ENCODE measurements around the gene OPTN.
A peak's percentile ranks its signal among the peaks of the same experiment; 100 is the strongest.
"Not testable (repeated sequence)": the region's sequence is repeated elsewhere in the genome, so short reads cannot be mapped to it uniquely, and the experiment has no call there.

OPTN gene

DNA sequence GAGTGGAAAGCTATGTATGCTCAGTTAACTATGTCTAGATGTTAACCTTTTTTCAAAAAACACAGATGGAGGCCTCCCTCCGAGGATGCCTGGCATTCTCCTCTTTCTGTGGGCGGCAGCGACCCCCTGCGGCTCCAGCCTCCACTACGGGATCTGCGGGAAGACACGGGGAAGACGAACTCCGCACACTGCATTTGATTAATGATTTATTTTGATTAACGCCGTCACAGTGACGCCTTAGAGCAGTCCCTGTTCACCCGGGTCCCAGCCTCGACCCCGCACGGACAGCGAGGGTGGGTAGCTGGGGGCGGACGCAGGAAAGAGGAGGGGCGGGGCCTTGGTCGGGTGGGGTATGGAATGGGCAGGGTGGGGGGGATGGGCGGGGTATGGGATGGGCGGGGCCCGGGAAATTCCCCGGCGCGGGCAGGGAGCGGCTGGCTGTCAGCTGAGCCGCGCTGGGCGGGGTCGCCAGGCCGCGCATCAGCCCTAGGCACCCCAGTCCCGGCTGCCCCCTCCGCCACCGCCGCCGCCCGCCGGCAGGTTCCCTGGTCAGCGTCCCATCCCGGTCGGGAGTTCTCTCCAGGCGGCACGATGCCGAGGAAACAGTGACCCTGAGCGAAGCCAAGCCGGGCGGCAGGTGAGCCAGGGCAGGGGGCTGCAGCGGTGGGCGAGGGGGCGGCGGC is at the start of gene OPTN:
Gene OPTN (plus strand): TSS at position 498 of the 683 bp plus-strand sequence. CDS start 8,960 bp downstream, outside the sequence.
- DNase-seq (ENCODE audit: low read depth): peak; percentile 48

DNA sequence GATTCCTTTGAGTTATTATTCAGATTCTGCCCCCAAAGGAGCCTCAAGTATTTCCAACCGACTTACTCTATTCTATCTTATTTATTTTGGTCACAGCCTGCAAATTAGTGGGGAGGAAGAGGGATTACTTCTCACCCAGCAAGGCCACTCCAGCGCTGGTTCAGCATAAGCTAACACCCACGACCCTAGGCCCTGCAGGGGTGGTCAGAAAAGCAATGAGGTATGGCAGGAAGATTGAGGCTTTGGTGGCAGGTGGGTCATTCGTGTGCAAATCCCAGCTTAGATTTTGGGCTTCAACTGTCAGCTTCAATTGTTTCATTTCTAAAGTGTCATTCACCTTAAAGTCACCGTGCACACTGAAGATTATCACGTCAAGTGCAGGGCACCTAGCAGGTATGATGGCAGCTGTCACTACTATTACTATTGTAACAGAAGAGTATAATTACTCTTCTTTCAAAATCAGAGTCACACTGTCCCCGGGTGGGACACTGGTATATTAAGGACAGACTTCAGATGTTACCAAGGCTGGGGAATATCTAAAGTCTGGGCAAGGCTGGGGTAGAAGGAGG is 48.8 kb upstream of the OPTN start:
- DNase-seq (ENCODE audit: low read depth): no peak

DNA sequence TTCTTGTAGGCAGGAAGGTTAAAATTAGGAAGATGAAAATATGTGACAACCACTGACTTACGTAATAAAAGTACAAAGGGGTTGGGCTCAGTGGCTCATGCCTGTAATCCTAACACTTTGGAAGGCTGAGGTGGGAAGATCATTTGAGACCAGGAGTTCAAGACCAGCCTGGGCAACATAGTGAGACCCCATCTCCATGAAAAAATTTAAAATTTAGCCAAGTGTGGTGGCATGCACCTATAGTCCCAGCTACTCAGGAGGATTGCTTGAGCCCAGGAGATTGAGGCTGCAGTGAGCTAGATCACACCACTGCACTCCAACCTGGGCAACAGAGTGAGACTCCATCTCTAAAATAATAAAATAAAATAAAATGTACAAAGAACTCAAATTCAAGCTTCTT is 46.8 kb upstream of the OPTN start:
- DNase-seq (ENCODE audit: low read depth): not testable (repeated sequence)

DNA sequence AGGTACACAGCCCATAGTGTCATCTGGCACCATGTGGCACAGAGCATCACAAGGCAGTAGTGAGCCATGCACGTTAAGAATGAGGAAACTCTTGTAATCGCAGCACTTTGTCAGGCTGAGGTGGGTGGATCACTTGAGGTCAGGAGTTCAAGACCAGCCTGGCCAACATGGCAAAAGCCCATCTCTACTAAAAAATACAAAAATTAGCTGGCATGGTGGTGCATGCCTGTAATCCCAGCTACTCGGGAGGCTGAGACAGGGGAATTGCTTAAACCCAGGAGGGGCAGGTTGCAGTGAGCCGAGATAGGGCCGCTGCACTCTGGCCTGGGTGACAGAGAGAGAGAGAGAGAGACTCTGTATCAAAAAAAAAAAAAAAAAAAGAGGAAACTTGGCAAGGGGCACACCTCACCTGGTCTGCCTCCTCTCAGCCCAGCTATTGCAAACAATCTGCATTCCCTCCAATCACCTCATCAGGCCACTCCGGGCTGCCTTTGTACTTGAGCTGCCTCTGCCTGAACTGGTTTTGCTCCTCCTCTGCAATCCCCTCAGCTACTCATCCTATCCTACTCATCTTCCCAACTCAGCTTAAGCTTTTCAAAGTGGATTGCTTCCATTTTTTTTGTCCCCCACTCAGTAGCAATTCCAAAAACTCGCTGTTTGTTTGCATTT is 46.0 kb upstream of the OPTN start:
- DNase-seq (ENCODE audit: low read depth): no peak

DNA sequence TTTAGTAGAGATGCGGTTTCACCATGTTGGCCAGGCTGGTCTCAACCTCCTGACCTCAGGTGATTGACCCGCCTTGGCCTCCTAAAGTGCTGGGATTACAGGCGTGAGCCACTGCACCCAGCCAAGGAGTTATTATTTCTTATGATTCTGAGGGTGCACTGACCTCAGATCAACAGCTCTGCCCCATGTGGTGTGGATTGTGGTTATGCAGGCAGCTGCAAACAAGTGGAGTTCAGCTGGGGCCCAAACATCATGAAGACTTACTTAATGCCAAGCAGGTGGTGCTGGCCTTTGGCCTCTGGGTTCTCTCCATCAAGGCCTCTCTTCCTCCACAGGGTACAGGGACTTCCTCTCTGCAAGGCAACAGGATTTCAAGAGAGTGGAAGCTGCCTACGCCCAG is 45.1 kb upstream of the OPTN start:
- DNase-seq (ENCODE audit: low read depth): no peak

DNA sequence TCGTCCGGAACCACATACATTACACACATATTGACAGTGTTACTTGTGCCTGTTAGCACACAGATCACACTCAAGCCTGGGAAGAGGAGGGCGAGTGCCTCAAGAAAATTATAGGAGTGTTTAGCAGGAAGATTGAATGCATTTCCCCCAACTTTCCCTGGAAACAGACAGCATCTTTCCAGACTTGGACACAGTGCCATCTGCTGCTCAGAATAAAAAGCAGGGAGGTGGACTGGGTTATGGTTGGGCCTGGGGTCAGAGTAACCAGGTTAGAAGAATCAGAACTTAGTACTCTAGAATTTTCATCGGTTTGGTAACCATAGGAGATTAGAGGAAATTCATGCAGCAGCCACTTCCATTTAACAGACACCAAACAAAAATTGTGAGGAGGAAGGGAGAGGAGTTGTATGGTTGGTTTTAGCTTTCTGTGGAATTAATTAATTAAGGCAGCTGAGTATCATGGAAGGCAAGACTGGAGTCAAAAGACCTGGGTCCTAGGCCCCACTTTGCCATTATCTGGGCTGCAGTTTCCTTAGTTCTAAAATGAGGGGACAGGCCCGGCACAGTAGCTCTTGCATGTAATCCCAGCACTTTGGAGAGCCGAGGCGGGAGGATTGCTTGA is 43.4 kb upstream of the OPTN start:
- no peak for DNase-seq (ENCODE audit: low read depth)

DNA sequence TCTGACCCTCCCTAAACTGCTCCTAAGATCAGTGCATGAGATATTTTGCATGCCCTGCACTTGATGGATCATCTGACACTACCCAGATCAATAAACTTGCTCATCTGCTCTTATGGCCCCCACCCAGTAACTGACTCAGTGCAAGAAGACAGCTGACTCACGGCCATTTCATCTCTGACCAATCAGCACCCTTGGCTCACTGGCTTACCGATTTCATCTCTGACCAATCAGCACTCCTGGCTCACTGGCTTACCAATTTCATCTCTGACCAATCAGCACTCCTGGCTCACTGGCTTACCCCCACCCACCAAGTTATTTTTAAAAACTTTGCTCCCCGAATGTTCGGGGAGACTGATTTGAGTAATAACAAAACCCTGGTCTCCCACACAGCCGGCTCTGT is 37.2 kb upstream of the OPTN start:
- no peak for DNase-seq (ENCODE audit: low read depth)

DNA sequence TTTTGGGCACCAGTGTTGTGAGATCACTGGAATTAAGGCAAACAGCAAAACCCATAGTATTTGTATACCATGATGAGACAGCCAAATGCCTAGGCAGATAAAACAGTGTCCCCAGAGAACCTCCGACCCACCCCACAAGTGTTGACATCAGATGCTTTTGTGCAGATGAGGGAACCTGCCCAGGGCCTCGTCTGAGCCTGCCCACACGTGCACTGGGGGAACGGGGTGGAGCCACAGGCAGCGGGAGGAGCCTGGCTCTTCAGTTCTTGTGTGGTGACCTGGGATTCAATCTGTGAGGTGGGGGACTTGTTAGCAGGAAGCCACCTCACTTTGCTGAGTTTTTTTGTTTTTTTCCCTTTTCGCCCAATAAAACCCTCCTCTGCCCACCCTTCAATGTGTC is 33.4 kb upstream of the OPTN start:
- DNase-seq (ENCODE audit: low read depth): no peak

DNA sequence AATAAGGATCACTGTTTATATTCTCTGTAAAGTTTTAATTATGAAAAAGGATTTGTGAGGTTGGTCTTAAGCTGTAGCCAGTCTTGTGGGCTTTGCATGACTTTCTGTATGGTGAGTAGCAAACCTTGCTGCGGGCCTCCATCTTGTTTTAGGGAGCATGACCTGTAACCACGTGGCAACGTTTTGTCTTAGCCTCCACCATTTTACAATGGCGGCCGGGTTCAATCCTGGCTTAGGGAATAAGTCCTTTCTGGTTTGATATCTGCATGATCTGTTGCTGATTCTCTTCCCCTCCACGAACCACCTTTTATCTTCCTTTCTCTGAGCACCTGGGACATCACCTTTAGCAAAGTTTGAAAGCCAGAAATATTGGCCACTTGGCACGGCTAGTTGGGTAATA is 32.5 kb upstream of the OPTN start:
- no peak for DNase-seq (ENCODE audit: low read depth)

DNA sequence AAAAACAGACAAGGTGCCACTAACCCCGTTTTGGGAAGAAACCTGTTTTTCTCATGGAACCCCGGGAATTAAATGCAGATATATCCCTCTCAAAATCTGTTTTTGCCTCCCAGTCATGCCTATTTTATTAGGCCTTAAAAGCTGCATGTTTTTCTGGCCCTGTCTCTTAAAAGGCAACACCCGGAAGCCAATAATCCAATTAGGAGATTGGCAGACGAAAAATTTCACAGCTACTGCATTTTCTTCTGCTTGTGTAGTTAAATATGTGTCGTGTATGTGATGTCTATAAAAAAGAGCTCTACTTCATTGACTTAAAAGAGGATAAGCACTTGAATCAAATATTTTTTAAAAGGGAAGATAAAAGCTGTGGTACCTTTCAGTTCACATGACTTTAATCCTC is 31.9 kb upstream of the OPTN start:
- no peak for DNase-seq (ENCODE audit: low read depth)

DNA sequence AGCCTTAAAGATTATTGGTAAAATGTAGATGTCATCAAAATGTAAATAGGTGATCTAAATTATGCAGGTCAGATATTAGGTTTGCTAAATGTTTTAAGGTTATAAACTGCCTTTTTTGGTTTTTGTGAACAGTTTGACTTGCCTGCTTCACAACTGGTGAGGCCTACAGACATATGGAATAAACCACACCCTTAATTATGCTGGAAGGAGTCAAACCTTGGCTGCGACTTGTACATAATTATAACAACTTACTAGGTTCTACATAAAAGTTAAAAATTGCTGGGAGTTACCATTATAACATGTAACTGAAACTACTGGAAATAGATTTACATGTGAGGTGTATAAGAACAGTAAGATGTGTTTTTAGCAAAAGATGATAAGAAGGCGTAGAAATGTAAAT is 31.5 kb upstream of the OPTN start:
- DNase-seq (ENCODE audit: low read depth): no peak

DNA sequence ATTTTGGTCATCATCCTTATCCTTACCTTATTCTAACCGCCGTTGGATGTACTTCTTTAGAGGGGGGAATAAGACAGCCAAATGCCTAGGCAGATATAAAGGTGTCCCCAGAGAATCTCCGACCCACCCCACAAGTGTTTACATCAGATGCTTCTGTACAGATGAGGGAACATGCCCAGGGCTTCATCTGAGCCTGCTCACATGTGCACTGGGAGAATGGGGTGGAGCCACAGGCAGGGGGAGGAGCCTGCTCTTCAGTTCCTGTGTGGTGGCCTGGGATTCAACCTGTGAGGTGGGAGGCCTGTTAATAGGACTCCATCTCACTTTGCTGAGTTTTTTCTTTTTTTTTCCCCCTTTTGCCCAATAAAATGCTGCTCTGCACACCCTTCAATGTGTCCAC is 27.6 kb upstream of the OPTN start:
- no peak for DNase-seq (ENCODE audit: low read depth)

DNA sequence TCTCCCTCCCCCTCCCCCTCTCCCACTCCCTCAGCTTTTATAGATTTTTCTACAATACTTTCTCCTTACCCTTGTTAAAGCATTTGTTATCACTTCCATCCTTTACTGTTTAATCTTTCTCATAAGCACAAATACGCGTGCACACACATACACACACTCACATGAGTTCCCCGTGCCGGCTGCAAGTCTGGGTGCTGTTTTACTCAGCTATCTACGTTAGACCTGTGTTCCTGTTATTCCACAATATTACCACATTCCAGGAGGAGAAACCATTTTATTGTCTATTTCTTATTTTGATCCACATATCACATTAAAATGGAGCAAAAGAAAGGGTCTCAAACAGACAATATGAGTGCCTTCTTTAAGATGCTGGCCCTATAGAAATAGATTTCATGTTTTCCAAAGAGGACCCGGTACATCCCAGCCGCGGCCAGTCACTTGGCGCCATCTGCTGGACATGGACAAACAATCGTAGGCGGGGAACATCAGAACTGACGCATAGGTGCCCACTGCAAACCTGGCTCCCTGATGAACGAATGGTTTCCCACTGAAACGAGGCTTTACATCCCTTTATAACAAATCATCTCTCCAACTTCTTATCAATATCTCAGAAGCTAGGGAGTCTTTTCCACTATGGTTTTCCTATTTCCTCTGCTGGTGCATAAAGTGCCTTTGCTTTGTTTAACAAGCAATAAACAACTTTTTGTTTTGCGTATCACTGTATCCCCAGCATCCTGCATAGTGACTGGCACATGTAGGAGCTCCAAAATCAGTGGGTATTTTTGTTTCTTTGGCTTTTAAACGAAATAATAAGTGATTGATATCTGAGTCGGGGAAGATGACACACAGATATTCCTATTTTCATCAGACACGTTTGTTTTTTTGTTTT is 25.2 kb upstream of the OPTN start:
- no peak for DNase-seq (ENCODE audit: low read depth)

DNA sequence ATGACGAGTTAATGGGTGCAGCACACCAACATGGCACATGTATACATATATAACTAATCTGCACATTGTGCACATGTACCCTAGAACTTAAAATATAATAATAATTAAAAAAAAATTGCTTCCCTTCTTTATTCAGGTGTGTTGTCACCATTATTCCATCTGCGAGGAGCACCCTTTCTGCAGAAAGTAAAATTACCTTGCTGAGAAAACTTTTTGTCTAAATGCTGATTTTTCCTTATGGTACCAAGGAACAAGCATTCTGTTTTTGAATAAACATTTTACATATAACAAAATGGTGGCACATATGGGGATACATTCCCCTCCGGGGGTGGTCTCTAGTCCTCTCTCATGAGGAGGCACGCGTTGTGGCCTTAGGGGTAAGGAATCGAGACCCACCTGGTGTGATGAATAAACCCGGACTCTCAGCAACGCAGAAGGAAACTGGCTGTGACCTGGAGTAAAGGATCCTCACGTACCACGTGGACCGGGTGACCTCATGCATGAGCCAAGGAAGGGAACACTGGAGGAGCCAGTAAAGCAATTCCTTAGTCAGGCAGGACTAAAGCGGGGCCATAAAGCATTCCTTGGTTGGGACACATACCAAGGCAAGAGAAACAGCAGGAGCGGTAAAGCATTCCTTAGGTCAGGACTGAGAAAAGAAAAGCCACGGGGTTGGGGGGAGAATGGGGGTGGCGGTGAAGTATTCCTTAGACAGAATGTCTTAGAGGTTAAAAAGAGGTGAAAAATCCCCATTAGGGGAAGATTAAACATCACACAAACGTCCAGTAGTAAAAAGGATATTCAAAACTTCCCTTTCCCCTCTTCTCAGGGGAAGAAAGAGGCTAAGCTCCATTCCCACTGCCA is 20.8 kb upstream of the OPTN start:
- DNase-seq (ENCODE audit: low read depth): no peak

DNA sequence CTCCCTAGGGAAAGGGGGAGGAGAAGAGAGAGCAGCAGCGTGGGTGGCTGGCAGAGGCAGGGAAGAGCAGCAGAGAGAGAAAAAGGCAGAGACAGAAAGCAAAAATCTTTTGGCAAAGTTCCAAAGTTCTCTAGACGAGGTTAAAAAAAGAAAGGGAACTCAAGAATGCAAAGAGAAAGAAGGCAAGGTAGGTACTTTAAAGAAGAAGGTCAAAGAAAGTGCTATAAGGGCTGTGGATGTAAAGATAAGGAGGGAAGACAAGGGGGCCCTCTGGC is 20.2 kb upstream of the OPTN start:
- DNase-seq (ENCODE audit: low read depth): no peak

DNA sequence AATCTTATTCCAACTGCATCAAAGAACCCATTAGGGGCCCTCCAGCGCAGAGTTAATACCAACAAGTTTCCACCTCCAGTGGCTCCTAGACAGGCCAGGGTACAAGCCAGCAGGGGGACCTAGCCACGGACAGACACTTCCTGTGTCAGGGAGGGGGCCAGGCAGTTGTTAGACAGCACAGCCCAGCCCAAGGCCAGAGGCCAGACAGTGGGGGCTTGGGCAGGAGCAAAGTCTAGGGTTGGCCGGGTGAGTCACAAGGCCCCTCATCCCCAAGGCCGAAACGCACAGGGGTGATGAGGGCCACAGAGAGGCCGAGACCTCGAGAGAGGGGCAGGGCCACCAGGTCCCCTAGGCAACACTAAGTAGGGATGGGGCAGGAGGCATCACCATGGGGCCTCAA is 19.3 kb upstream of the OPTN start:
- no peak for DNase-seq (ENCODE audit: low read depth)

DNA sequence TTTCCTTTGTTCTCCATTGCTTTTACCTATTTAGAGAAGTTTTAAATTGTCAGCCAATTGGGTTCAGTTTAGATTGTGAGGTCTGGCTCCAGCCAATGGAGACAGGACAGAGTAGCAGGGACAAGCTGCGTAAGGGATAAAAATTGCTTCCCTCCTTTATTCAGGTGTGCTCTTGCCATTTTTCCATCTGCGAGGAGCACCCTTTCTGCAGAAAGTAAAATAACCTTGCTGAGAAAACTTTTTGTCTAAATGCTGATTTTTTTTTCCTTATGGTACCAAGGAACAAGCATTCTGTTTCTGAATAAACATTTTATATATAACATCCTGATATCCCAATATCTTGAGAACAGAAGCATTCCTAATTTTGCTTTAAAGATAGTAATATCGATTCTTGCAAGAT is 16.3 kb upstream of the OPTN start:
- DNase-seq (ENCODE audit: low read depth): not testable (repeated sequence)

DNA sequence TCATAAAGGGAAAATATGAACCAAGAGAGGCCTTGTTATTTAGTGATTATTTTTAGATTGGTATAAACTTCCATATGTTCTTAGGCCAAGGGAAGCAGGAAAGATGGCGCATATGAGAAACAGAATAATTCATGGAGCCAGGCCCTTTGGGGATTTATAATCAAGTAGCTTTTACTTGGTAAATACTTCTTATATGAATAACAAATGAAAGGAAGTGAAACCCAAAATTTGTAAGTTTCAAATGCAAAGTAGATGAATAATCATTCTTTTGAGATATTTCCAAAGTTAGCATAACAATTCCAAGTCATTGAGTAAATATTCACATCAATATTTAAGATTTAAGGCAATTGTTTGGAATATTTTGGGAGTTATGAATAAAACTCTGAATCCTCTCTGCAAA is 13.9 kb upstream of the OPTN start:
- DNase-seq (ENCODE audit: low read depth): no peak

DNA sequence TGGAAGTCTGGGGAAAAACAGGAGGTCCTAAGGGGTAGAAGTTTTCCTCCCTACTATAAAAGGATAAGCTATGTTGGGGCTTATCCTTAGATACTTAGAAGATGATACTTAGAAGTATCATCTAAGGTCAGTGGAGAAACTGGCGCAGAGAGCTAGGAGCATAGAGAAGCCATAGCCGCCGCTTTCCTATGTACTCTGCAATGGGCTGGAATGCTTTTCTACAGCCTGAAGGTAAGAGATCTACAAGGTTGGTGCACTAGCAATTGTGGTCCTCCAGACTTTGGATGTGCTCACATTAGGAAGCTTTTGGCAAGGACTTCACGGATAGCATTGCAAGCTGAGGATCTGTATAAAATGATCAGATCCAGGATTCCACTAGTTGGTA is 12.4 kb upstream of the OPTN start:
- DNase-seq (ENCODE audit: low read depth): no peak

DNA sequence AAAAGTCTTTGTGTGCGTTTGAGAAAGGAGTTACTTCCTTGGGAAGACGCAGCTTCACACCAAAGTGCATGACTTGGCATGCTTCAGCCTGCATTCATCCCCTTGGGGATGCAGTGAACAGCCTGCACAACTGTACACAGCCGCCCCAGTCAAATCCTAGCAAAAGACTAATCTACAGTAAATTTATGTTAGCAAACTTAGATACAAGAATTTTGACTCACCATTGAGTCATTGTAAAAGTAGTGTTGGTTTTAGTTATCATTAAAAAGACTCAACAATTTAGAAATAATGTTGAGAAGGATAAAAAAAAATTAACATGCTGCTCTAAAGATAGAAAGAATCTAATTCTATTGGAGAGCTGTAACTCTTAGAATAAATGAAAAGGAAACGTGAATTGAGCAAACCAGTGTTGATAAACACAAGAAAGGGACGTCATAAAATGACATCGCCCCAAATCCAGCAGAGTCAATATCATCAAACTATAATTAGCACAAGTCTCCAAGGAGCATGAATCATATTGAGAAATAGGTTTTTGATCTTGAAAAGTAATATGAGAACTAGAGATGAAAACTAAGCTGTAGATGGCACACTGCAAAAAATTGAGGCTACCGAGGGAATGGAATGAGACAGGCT is 11.9 kb upstream of the OPTN start:
- peak; percentile 59 for DNase-seq (ENCODE audit: low read depth)

DNA sequence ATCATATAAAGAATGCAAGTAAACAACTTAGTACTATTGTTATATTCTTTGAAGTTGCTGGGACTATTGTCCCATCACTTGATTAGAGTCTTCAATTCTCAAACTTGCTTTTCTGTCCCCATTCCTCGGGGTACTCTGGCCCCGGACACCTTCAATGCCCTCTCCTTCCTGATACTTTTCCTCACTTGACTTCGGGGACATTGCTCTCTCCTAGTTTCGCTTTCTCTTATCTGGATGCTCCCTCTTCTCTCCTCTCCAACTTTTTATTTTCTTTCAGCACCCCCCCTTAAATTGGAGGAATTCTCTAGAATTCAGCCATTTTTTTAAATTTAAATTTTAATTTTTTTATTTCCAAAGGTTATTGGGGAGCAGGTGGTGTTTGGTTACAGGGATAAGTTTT is 10.6 kb upstream of the OPTN start:
- no peak for DNase-seq (ENCODE audit: low read depth)

Data from HS-5 (cell line).